Transverse colon (tissue), 4 donors: ENCODE results near the gene BLOC1S3.

Experiments used
- CTCF ChIP-seq, 5 experiments: fragments of 200-600 bp in 3 of 5; fragments of 450-650 bp in 2 of 5; sonication (generic) in 3 of 5; IDR thresholded peaks; 1 replicate in 2 of 5; 2 replicates in 3 of 5; pipeline ENCODE4 v1.5.1; 2016 to 2017; ENCODE audit warnings: antibody characterized with exemption in 5 of 5, inconsistent platforms in 3 of 5, mild to moderate bottlenecking in 2 of 5, moderate library complexity in 1 of 5
- EP300 ChIP-seq: sonication (generic); formaldehyde crosslinking; IDR thresholded peaks from one replicate; pipeline ENCODE4 v1.6.1; 2017; ENCODE audit warnings: antibody characterized with exemption, low read depth
- POLR2A ChIP-seq: fragments of 450-650 bp; IDR thresholded peaks from one replicate; pipeline ENCODE4 v1.6.1; 2016; ENCODE audit warnings: antibody characterized with exemption, mild to moderate bottlenecking, moderate library complexity
- POLR2AphosphoS5 ChIP-seq, 3 donors: sonication (generic); formaldehyde crosslinking; IDR thresholded peaks; one replicate each; pipeline ENCODE4 v1.6.1; 2016; ENCODE audit warnings: antibody characterized with exemption in 3 of 3

GRCh38 chr19:45173816-45174215, 4.8 kb upstream of the BLOC1S3 start:
- no peak for TF ChIP-seq EP300
- TF ChIP-seq CTCF (IDR thresholded peaks at IDR 0.05) = no peak
- TF ChIP-seq POLR2A = no peak
- TF ChIP-seq POLR2AphosphoS5 (IDR thresholded peaks at IDR 0.05) = no peak
